ENCODE results near the gene TPST2.

GRCh38 chr22:26487996-26488395 is 101.9 kb downstream of the TPST2 start:
- no peak for TF ChIP-seq USF2 (IDR thresholded peaks at IDR 0.05; ENCODE audit: borderline replicate concordance, low read depth, low read length)
- TF ChIP-seq CTCF (IDR thresholded peaks at IDR 0.05 in 2 of 3, conservative IDR thresholded peaks at IDR 0.05 in 1 of 3; ENCODE audit: control insufficient read depth in 2 of 3, extremely low read depth in 1 of 3, insufficient read depth in 1 of 3, low read depth in 3 of 3, low read length in 3 of 3) = no peak
